ENCODE results near the gene TUBA1B.
A peak's percentile ranks its signal among the peaks of the same experiment; 100 is the strongest.

The TUBA1B gene

GRCh38 chr12:49126852-49127763 lies 4.1 kb downstream of the TUBA1B start:
- DNase-seq: no peak

- no peak for DNase-seq
Observed at GRCh38 chr12:49121047-49121696, 10.0 kb downstream of the TUBA1B start.

GRCh38 chr12:49111206-49111605 lies 20.0 kb downstream of the TUBA1B start:
- DNase-seq: no peak

- DNase-seq: peak; percentile 98
Observed at GRCh38 chr12:49110464-49111155, 20.6 kb downstream of the TUBA1B start, which contains the start of gene LMBR1L. Gene LMBR1L (minus strand): TSS chr12:49110847. CDS start chr12:49110555, 292 bp downstream.

- DNase-seq: peak; percentile 37
Observed at GRCh38 chr12:49109641-49110463, 21.3 kb downstream of the TUBA1B start.

- no peak for DNase-seq
Observed at GRCh38 chr12:49108958-49109404, 22.2 kb downstream of the TUBA1B start.

- DNase-seq: no peak
Observed at GRCh38 chr12:49105504-49106084, 25.6 kb downstream of the TUBA1B start.

GRCh38 chr12:49104822-49105221 lies 26.4 kb downstream of the TUBA1B start:
- no peak for DNase-seq

- DNase-seq: no peak
Observed at GRCh38 chr12:49100380-49100779, 30.8 kb downstream of the TUBA1B start.

- no peak for DNase-seq
Observed at GRCh38 chr12:49098703-49099102, 32.5 kb downstream of the TUBA1B start.

- DNase-seq: peak; percentile 73
Observed at GRCh38 chr12:49098035-49098451, 33.2 kb downstream of the TUBA1B start.

GRCh38 chr12:49097381-49097780 lies 33.8 kb downstream of the TUBA1B start:
- DNase-seq: no peak

- no peak for DNase-seq
Observed at GRCh38 chr12:49094975-49095365, 36.2 kb downstream of the TUBA1B start.

GRCh38 chr12:49094160-49094974 lies 36.8 kb downstream of the TUBA1B start, which contains the start of gene DHH:
Gene DHH (minus strand): TSS chr12:49094801. CDS start chr12:49094512, 289 bp downstream.
- no peak for DNase-seq

GRCh38 chr12:49093792-49094159 lies 37.4 kb downstream of the TUBA1B start:
- DNase-seq: no peak

- DNase-seq: no peak
Observed at GRCh38 chr12:49092816-49093406, 38.3 kb downstream of the TUBA1B start.

- DNase-seq: peak; percentile 65
Observed at GRCh38 chr12:49092086-49092815, 38.9 kb downstream of the TUBA1B start.

GRCh38 chr12:49091836-49092085 lies 39.4 kb downstream of the TUBA1B start:
- no peak for DNase-seq

GRCh38 chr12:49091056-49091835 lies 39.9 kb downstream of the TUBA1B start:
- no peak for DNase-seq
